ENCODE results near the gene LRP1B. TPM values are rescaled to one million over a fixed set of nuclear protein-coding genes. Genes with fewer than 3 reads are reported as not detected.

LRP1B gene
- total and polyA plus RNA-seq, 2 donors (not counting 1 experiment from before 2014, with no cell fraction given), result under 0.01 to 0.01 TPM

GRCh38 chr2:141767691-141768090, 363.1 kb downstream of the LRP1B start:
- Histone ChIP-seq H3K79me2 (ENCODE audit: control insufficient read depth, insufficient read depth, low read length) (no peaks in the 10 kb centered on the region), H3K4me3 (replicated peaks in 1 of 4; ENCODE audit: control extremely low read depth in 1 of 4, insufficient read depth in 1 of 4, low read depth in 3 of 4, low read length in 4 of 4) (no peak overlapping the region), H3K4me2 (ENCODE audit: extremely low read depth, insufficient read depth, low read length) (no peak overlapping the region), H4K20me1 (ENCODE audit: control insufficient read depth, extremely low read depth, insufficient read depth, low read length) (no peaks in the 10 kb centered on the region), H2AFZ (ENCODE audit: low read length) (no peak overlapping the region), H3K36me3 (ENCODE audit: control insufficient read depth, insufficient read depth, low read length) (no peaks in the 10 kb centered on the region), H3K27me3 (ENCODE audit: control insufficient read depth, insufficient read depth, low read length) (no peaks in the 10 kb centered on the region), H3K4me1 (ENCODE audit: control insufficient read depth, extremely low read depth, insufficient read depth, low read length) (no peaks in the 10 kb centered on the region), H3K9me3 (ENCODE audit: control insufficient read depth, insufficient read depth, low read depth, low read length) (no peaks in the 10 kb centered on the region), H3K27ac (ENCODE audit: insufficient read depth, low read length) (no peak overlapping the region), H3K9ac (ENCODE audit: insufficient read depth, low read length) (no peak overlapping the region)
- peak in 1 of 2 donors; percentile 1 for DNase-seq (ENCODE audit: low read depth in 2 of 2)
- TF ChIP-seq EZH2 (IDR thresholded peaks at IDR 0.05; ENCODE audit: low read length, missing control alignments) (no peak), CTCF (conservative IDR thresholded peaks at IDR 0.05 in 1 of 2, IDR thresholded peaks at IDR 0.05 in 1 of 2; ENCODE audit: low read depth in 1 of 2, low read length in 2 of 2) (no peak)

- DNase-seq (ENCODE audit: low read depth in 2 of 2), result peak; percentile 35 to 92
- H3K4me2 ChIP-seq (ENCODE audit: extremely low read depth, insufficient read depth, low read length), result no peak overlapping the region
These were observed 363.8 kb downstream of the LRP1B start for GRCh38 chr2:141767051-141767450.

GRCh38 chr2:141766225-141766624, 364.6 kb downstream of the LRP1B start:
- TF ChIP-seq EZH2 (IDR thresholded peaks at IDR 0.05; ENCODE audit: low read length, missing control alignments) (no peak), CTCF (conservative IDR thresholded peaks at IDR 0.05 in 1 of 2, IDR thresholded peaks at IDR 0.05 in 1 of 2; ENCODE audit: low read depth in 1 of 2, low read length in 2 of 2) (no peak)
- Histone ChIP-seq H3K27ac (ENCODE audit: insufficient read depth, low read length) (no peak overlapping the region), H3K27me3 (ENCODE audit: control insufficient read depth, insufficient read depth, low read length) (no peaks in the 10 kb centered on the region)

More at GRCh38 chr2:141767051-141767450, 363.8 kb downstream of the LRP1B start:
- no peak overlapping the region for H3K27ac ChIP-seq (ENCODE audit: insufficient read depth, low read length)
- H3K9ac ChIP-seq (ENCODE audit: insufficient read depth, low read length), result no peak overlapping the region
- no peaks in the 10 kb centered on the region for H3K27me3 ChIP-seq (ENCODE audit: control insufficient read depth, insufficient read depth, low read length)
- no peak for TF ChIP-seq CTCF (conservative IDR thresholded peaks at IDR 0.05 in 1 of 2, IDR thresholded peaks at IDR 0.05 in 1 of 2; ENCODE audit: low read depth in 1 of 2, low read length in 2 of 2)
- TF ChIP-seq EZH2 (IDR thresholded peaks at IDR 0.05; ENCODE audit: low read length, missing control alignments), result no peak
- H2AFZ ChIP-seq (ENCODE audit: low read length), result no peak overlapping the region
- no peaks in the 10 kb centered on the region for H3K79me2 ChIP-seq (ENCODE audit: control insufficient read depth, insufficient read depth, low read length)
- no peak overlapping the region for H3K4me3 ChIP-seq (replicated peaks in 1 of 4; ENCODE audit: control extremely low read depth in 1 of 4, insufficient read depth in 1 of 4, low read depth in 3 of 4, low read length in 4 of 4)
- H3K4me1 ChIP-seq (ENCODE audit: control insufficient read depth, extremely low read depth, insufficient read depth, low read length), result no peaks in the 10 kb centered on the region
- no peaks in the 10 kb centered on the region for H4K20me1 ChIP-seq (ENCODE audit: control insufficient read depth, extremely low read depth, insufficient read depth, low read length)
- H3K36me3 ChIP-seq (ENCODE audit: control insufficient read depth, insufficient read depth, low read length), result no peaks in the 10 kb centered on the region
- no peaks in the 10 kb centered on the region for H3K9me3 ChIP-seq (ENCODE audit: control insufficient read depth, insufficient read depth, low read depth, low read length)

More at GRCh38 chr2:141766225-141766624, 364.6 kb downstream of the LRP1B start:
- no peaks in the 10 kb centered on the region for H3K36me3 ChIP-seq (ENCODE audit: control insufficient read depth, insufficient read depth, low read length)
- no peak overlapping the region for H3K4me3 ChIP-seq (replicated peaks in 1 of 4; ENCODE audit: control extremely low read depth in 1 of 4, insufficient read depth in 1 of 4, low read depth in 3 of 4, low read length in 4 of 4)
- H3K79me2 ChIP-seq (ENCODE audit: control insufficient read depth, insufficient read depth, low read length), result no peaks in the 10 kb centered on the region
- no peaks in the 10 kb centered on the region for H4K20me1 ChIP-seq (ENCODE audit: control insufficient read depth, extremely low read depth, insufficient read depth, low read length)
- H3K9me3 ChIP-seq (ENCODE audit: control insufficient read depth, insufficient read depth, low read depth, low read length), result no peaks in the 10 kb centered on the region
- H3K4me1 ChIP-seq (ENCODE audit: control insufficient read depth, extremely low read depth, insufficient read depth, low read length), result no peaks in the 10 kb centered on the region
- no peak overlapping the region for H3K9ac ChIP-seq (ENCODE audit: insufficient read depth, low read length)
- no peak overlapping the region for H2AFZ ChIP-seq (ENCODE audit: low read length)
- no peak for DNase-seq (ENCODE audit: low read depth in 2 of 2)
- H3K4me2 ChIP-seq (ENCODE audit: extremely low read depth, insufficient read depth, low read length), result no peak overlapping the region

Measured in fibroblast of lung (primary cell).